GM23248 (cell line): Measurements from ENCODE around the gene SYNGR1. TPM values are rescaled to one million over a fixed set of nuclear protein-coding genes. Genes with fewer than 3 reads are reported as not detected.

ENCODE experiments used
- DNase-seq: peaks from one replicate; pipeline ENCODE4 v3.0.0-alpha.2; 2015
- H2AFZ ChIP-seq: fragments of 200-600 bp; sonication (generic); 2 replicates; pipeline ENCODE4 v1.6.1; 2016; ENCODE audit warnings: antibody characterized with exemption
- H3F3A ChIP-seq: fragments of 200-600 bp; sonication (generic); 2 replicates; pipeline ENCODE4 v1.6.1; 2016; ENCODE audit warnings: mild to moderate bottlenecking, antibody characterized with exemption, mixed run types; ENCODE audit not compliant: insufficient read depth
- H3K27ac ChIP-seq: fragments of 200-600 bp; sonication (generic); 2 replicates; pipeline ENCODE4 v1.5.1; 2016; ENCODE audit warnings: mild to moderate bottlenecking
- H3K27me3 ChIP-seq: fragments of 200-600 bp; sonication (generic); replicated peaks from 2 replicates; pipeline ENCODE4 v1.6.1; 2016; ENCODE audit warnings: mild to moderate bottlenecking; ENCODE audit not compliant: insufficient read depth
- H3K36me3 ChIP-seq: fragments of 200-600 bp; sonication (generic); 2 replicates; pipeline ENCODE4 v1.6.1; 2016; ENCODE audit warnings: low read depth, mild to moderate bottlenecking
- H3K4me1 ChIP-seq: fragments of 200-600 bp; sonication (generic); 2 replicates; pipeline ENCODE4 v1.6.1; 2016; ENCODE audit warnings: mild to moderate bottlenecking; ENCODE audit not compliant: insufficient read depth
- H3K4me2 ChIP-seq: fragments of 200-600 bp; sonication (generic); one replicate; pipeline ENCODE4 v1.6.1; 2016; ENCODE audit warnings: mild to moderate bottlenecking; ENCODE audit not compliant: unreplicated experiment
- H3K4me3 ChIP-seq: fragments of 200-600 bp; sonication (generic); 2 replicates; pipeline ENCODE4 v1.5.1; 2016; ENCODE audit warnings: mild to moderate bottlenecking
- H3K79me2 ChIP-seq: fragments of 200-600 bp; sonication (generic); 2 replicates; pipeline ENCODE4 v1.6.1; 2016; ENCODE audit warnings: mild to moderate bottlenecking; ENCODE audit not compliant: insufficient read depth
- H3K9ac ChIP-seq: fragments of 200-600 bp; sonication (generic); 2 replicates; pipeline ENCODE4 v1.6.1; 2016; ENCODE audit warnings: mild to moderate bottlenecking
- H3K9me2 ChIP-seq: fragments of 200-600 bp; sonication (generic); 2 replicates; pipeline ENCODE4 v1.6.1; 2016; ENCODE audit warnings: mixed run types, mild to moderate bottlenecking, moderate library complexity; ENCODE audit not compliant: insufficient read depth
- H3K9me3 ChIP-seq: fragments of 200-600 bp; sonication (generic); one replicate; pipeline ENCODE4 v1.6.1; 2017; ENCODE audit warnings: low read depth
- H4K20me1 ChIP-seq: fragments of 200-600 bp; sonication (generic); 2 replicates; pipeline ENCODE4 v1.6.0; 2016; ENCODE audit not compliant: insufficient read depth
- EZH2 ChIP-seq: fragments of 200-600 bp; sonication (generic); IDR thresholded peaks from 2 replicates; pipeline ENCODE4 v1.6.1; 2018; ENCODE audit warnings: antibody characterized with exemption, mild to moderate bottlenecking; ENCODE audit not compliant: insufficient read depth, poor library complexity, severe bottlenecking
- EZH2phosphoT487 ChIP-seq: fragments of 200-600 bp; sonication (generic); IDR thresholded peaks from 2 replicates; pipeline ENCODE4 v1.6.1; 2018; ENCODE audit warnings: antibody characterized with exemption, moderate library complexity, mild to moderate bottlenecking, low read depth; ENCODE audit not compliant: insufficient read depth
- WGBS, 2 experiments: methylation state at CpG; one replicate each; pipeline ENCODE4 v1.1.6; 2015 to 2017; ENCODE audit warnings: low lambda C conversion rate in 2 of 2, low coverage in 1 of 2; ENCODE audit errors: missing lambda C conversion rate in 2 of 2; 5-methylcytosine and 5-hydroxymethylcytosine counted together
- in situ Hi-C: fragments of 300-500 bp; cut with MboI; formaldehyde crosslinking; loops from 2 replicates; pipeline ENCODE4 v1.15.0; 2020
- polyA plus RNA-seq: library from polyadenylated mRNA; unstranded; fragments of >200 nt; fragmentation: Nextera tagmentation; extraction: Ambion mirVana; gene quantifications from 2 replicates; pipeline ENCODE4 v1.2.1, GENCODE V29; 2016
- total RNA-seq: library from RNA; depleted of rRNA; stranded (reverse); fragments of >200 nt; shearing (Covaris generic); gene quantifications from 2 replicates; pipeline ENCODE4 v1.2.3, GENCODE V29; 2014

The SYNGR1 gene
- total and polyA plus RNA-seq, 2 experiments from 2014 or later = 6.1 to 23.2 TPM

- Histone ChIP-seq H3K4me1 (no peaks in the 10 kb centered on the region), H3K9ac (no peak overlapping the region), H3K4me3 (no peak overlapping the region), H3K4me2 (no peak overlapping the region), H3K27me3 (no peaks in the 10 kb centered on the region), H3K9me2 (no peaks in the 10 kb centered on the region), H3K79me2 (no peaks in the 10 kb centered on the region), H4K20me1 (no peaks in the 10 kb centered on the region), H3K36me3 (no peaks in the 10 kb centered on the region), H3K27ac (no peak overlapping the region), H3K9me3 (no peaks in the 10 kb centered on the region), H3F3A (no peaks in the 10 kb centered on the region), H2AFZ (no peak overlapping the region)
- 96 to 100% methylated on average over 2 of the region's 2 CpGs for WGBS, 2 experiments
- no peak for TF ChIP-seq EZH2phosphoT487
- no peak for TF ChIP-seq EZH2
- in situ Hi-C loops = loop anchor here (25.0 kb wide), 1 partner anchor 290 kb away; the partner anchor contains the start of genes APOBEC3C and APOBEC3D
- no peak for DNase-seq
These were observed 47.3 kb upstream of the SYNGR1 start for GRCh38 chr22:39302431-39302960.

- no peak overlapping the region for H3K4me2 ChIP-seq
- no peak overlapping the region for H3K4me3 ChIP-seq
- no peak overlapping the region for H3K9ac ChIP-seq
- H3K27ac ChIP-seq = no peak overlapping the region
- no peak for DNase-seq
- no peaks in the 10 kb centered on the region for H4K20me1 ChIP-seq
- TF ChIP-seq EZH2 = no peak
- no peak for TF ChIP-seq EZH2phosphoT487
- in situ Hi-C loops = loop anchor here (25.0 kb wide), 1 partner anchor 291 kb away; the partner anchor contains the start of genes APOBEC3C and APOBEC3D
- H2AFZ ChIP-seq = no peak overlapping the region
- 93 to 96% methylated on average over 11 of the region's 11 CpGs for whole genome bisulfite sequencing, 2 experiments
- no peaks in the 10 kb centered on the region for H3K9me2 ChIP-seq
- H3K36me3 ChIP-seq = no peaks in the 10 kb centered on the region
- no peaks in the 10 kb centered on the region for H3K9me3 ChIP-seq
- H3K79me2 ChIP-seq = no peaks in the 10 kb centered on the region
- peaks cover 5% of the 10 kb centered on the region; the same call in 1 of the 2 replicates for H3K4me1 ChIP-seq
- H3K27me3 ChIP-seq = no peaks in the 10 kb centered on the region
- 0 out of 2 replicates have a peak, but pooled peaks cover 4% of the 10 kb centered on the region for H3F3A ChIP-seq
These were observed 46.4 kb upstream of the SYNGR1 start for GRCh38 chr22:39303358-39303757.

- Histone ChIP-seq H3K79me2 (no peaks in the 10 kb centered on the region), H3K9me2 (no peaks in the 10 kb centered on the region), H4K20me1 (no peaks in the 10 kb centered on the region), H3K4me2 (no peak overlapping the region), H3K4me1 (peaks cover 9% of the 10 kb centered on the region), H3F3A (peaks cover 8% of the 10 kb centered on the region; the same call in 1 of the 2 replicates), H3K36me3 (no peaks in the 10 kb centered on the region), H3K4me3 (no peak overlapping the region), H3K27ac (no peak overlapping the region), H3K9me3 (no peaks in the 10 kb centered on the region), H3K27me3 (no peaks in the 10 kb centered on the region), H2AFZ (no peak overlapping the region), H3K9ac (no peak overlapping the region)
- TF ChIP-seq EZH2 (no peak), EZH2phosphoT487 (no peak)
- in situ Hi-C loops = loop anchor here (25.0 kb wide), 1 partner anchor 292 kb away; the partner anchor contains the start of genes APOBEC3C and APOBEC3D
- no peak for DNase-seq
- 86 to 87% methylated on average over 16 of the region's 16 CpGs for WGBS, 2 experiments
These were observed 45.7 kb upstream of the SYNGR1 start for GRCh38 chr22:39303892-39304671.

- Histone ChIP-seq H4K20me1 (no peaks in the 10 kb centered on the region), H3K79me2 (no peaks in the 10 kb centered on the region), H3K9me2 (no peaks in the 10 kb centered on the region), H3K4me3 (no peak overlapping the region), H3K4me1 (peaks cover 17% of the 10 kb centered on the region), H3K9me3 (no peaks in the 10 kb centered on the region), H3K9ac (no peak overlapping the region), H3F3A (peaks cover 32% of the 10 kb centered on the region), H3K4me2 (no peak overlapping the region), H2AFZ (no peak overlapping the region), H3K36me3 (peaks cover 5% of the 10 kb centered on the region; the same call in 1 of the 2 replicates), H3K27ac (no peak overlapping the region), H3K27me3 (no peaks in the 10 kb centered on the region)
- no peak for DNase-seq
- WGBS, 2 experiments = 86 to 92% methylated on average over 14 of the region's 14 CpGs
- in situ Hi-C loops = loop anchor here (5.0 to 25.0 kb wide), 2 partner anchors 129 to 294 kb away; partner anchors contain the start of genes APOBEC3C and APOBEC3D
- no peak for TF ChIP-seq EZH2phosphoT487
- TF ChIP-seq EZH2 = no peak
These were observed 43.1 kb upstream of the SYNGR1 start for GRCh38 chr22:39306456-39307361.
